GM12801 (cell line): ENCODE measurements around the gene ANKRD23.

ENCODE experiments used
- CTCF ChIP-seq: IDR thresholded peaks from one replicate; pipeline ENCODE4 v1.5.1; 2011; ENCODE audit warnings: control low read depth; ENCODE audit not compliant: insufficient read length; ENCODE audit errors: extremely low read depth

ANKRD23 gene

GRCh38 chr2:96804986-96805385 is 38.8 kb downstream of the ANKRD23 start:
- no peak for TF ChIP-seq CTCF

- TF ChIP-seq CTCF, result no peak
Measured at GRCh38 chr2:96802721-96803120, 41.1 kb downstream of the ANKRD23 start.

GRCh38 chr2:96801786-96802595 is 41.8 kb downstream of the ANKRD23 start:
- TF ChIP-seq CTCF, result no peak

- TF ChIP-seq CTCF, result no peak
Measured at GRCh38 chr2:96801005-96801785, 42.6 kb downstream of the ANKRD23 start.

GRCh38 chr2:96800061-96801004 is 43.5 kb downstream of the ANKRD23 start:
- TF ChIP-seq CTCF, result no peak

GRCh38 chr2:96799623-96799935 is 44.2 kb downstream of the ANKRD23 start:
- no peak for TF ChIP-seq CTCF
